ENCODE results near the gene GUCY2C. TPM values are rescaled to one million over a fixed set of nuclear protein-coding genes. Genes with fewer than 3 reads are reported as not detected.

GUCY2C gene
- polyA plus RNA-seq, 3 donors: 0.04 to 0.14 (median 0.10) TPM

DNA sequence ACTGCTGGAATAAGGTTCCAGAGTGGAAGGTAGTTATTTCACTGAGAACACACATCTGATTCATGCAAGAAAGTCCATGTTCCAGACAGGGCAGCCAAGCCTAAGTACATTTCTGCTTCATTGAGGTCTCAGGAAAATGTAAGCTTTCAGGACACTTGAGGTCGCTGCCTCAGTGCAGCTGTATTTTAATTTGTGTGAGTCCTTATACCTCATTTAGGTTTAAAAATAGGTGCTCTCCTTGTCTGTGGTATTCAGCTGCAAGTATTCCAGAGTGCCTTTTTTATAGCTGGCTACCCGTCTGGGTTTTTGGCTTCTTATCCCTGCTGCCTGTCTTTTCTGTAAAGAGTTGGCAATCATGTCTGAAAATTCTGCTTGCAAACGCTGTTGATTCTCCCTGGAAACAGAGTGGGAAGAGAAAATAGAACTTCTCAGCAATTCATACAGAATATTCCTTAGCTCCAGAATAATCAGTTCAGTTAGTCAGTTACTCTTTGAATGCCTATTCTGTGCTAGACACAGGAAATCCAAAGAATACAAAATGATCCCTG is 83.4 kb downstream of the GUCY2C start:
- Mint-ChIP-seq H3K36me3 (peaks cover 23 to 31% of the 10 kb centered on the region in 2 donors), H3K27ac (peak overlapping the region; percentile 85 to 98 (median 93)), H3K9me3 (peaks cover 22 to 48% (median 35%) of the 10 kb centered on the region in 7 donors), H3K27me3 (ENCODE audit: low read depth in 3 of 3) (peaks cover 0 to 6% (median 0%) of the 10 kb centered on the region in 3 donors), H3K4me3 (no peak overlapping the region), H3K4me1 (peaks cover 53% of the 10 kb centered on the region)
- Histone ChIP-seq H3K9ac (ENCODE audit: insufficient read depth, low read length, poor library complexity, severe bottlenecking) (no peak overlapping the region), H3K4me2 (replicated peaks; ENCODE audit: extremely low read depth, low read length, poor library complexity, severe bottlenecking) (peak overlapping the region; percentile 26), H3K4me1 (ENCODE audit: control insufficient read depth in 1 of 2, insufficient read depth in 2 of 2, low read length in 2 of 2) (peaks cover 41 to 59% of the 10 kb centered on the region in 2 donors), H3K79me2 (ENCODE audit: insufficient read depth, low read length) (peaks cover 19% of the 10 kb centered on the region), H3K36me3 (replicated peaks in 1 of 2; ENCODE audit: control insufficient read depth in 1 of 2, insufficient read depth in 2 of 2, low read length in 2 of 2) (peaks cover 0 to 11% of the 10 kb centered on the region in 2 donors), H2AFZ (ENCODE audit: insufficient read depth, low read depth, low read length, poor library complexity, severe bottlenecking) (no peak overlapping the region), H3K9me3 (replicated peaks in 1 of 2; ENCODE audit: control insufficient read depth in 1 of 2, insufficient read depth in 1 of 2, low read length in 2 of 2) (peaks cover 14 to 36% of the 10 kb centered on the region in 2 donors), H3K27ac (ENCODE audit: low read depth in 1 of 2, low read length in 2 of 2) (peak overlapping the region; percentile 53 to 80), H3K4me3 (replicated peaks in 1 of 3; ENCODE audit: low read depth in 2 of 3, low read length in 3 of 3) (peak overlapping the region in 1 of 3 experiments; percentile 26), H3K27me3 (ENCODE audit: control insufficient read depth in 2 of 2, insufficient read depth in 2 of 2, low read length in 2 of 2) (no peaks in the 10 kb centered on the region), H4K20me1 (ENCODE audit: insufficient read depth, low read length) (no peaks in the 10 kb centered on the region)
- TF ChIP-seq, protein P1, sequence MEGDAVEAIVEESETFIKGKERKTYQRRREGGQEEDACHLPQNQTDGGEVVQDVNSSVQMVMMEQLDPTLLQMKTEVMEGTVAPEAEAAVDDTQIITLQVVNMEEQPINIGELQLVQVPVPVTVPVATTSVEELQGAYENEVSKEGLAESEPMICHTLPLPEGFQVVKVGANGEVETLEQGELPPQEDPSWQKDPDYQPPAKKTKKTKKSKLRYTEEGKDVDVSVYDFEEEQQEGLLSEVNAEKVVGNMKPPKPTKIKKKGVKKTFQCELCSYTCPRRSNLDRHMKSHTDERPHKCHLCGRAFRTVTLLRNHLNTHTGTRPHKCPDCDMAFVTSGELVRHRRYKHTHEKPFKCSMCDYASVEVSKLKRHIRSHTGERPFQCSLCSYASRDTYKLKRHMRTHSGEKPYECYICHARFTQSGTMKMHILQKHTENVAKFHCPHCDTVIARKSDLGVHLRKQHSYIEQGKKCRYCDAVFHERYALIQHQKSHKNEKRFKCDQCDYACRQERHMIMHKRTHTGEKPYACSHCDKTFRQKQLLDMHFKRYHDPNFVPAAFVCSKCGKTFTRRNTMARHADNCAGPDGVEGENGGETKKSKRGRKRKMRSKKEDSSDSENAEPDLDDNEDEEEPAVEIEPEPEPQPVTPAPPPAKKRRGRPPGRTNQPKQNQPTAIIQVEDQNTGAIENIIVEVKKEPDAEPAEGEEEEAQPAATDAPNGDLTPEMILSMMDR (IDR thresholded peaks at IDR 0.05): no peak
- intact Hi-C loops (cut with micrococcal nuclease): loop anchor here (5.0 to 10.0 kb wide), 2 partner anchors 46 to 352 kb away; partner anchors contain the start of genes PLBD1 (in 2 of the 2) and ARHGDIB (in 1 of the 2)
- 100% methylated on average over 1 of the region's 3 CpGs for WGBS (ENCODE audit: insufficient coverage)
- no peak for DNase-seq

DNA sequence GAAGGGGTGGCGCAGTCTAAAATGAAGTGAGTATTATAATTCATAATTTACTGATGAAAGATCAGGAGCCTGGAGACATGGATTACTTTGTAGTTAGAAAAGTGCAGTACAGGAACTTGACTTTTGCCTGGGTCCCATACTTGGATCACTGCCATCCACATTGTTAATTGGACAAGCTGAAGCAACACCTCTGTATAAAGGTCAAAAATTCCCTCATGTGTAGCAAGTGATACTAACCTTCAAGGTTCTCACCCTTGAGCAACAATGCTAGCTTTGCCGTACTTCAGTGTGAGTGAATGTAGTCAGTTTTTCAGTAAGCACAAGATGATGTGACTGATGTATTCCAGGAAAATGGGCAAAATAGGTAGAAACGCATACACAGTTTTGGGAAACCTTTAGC is 84.1 kb downstream of the GUCY2C start:
- Histone ChIP-seq H3K79me2 (ENCODE audit: insufficient read depth, low read length) (peaks cover 19% of the 10 kb centered on the region), H2AFZ (ENCODE audit: insufficient read depth, low read depth, low read length, poor library complexity, severe bottlenecking) (no peak overlapping the region), H3K27me3 (ENCODE audit: control insufficient read depth in 2 of 2, insufficient read depth in 2 of 2, low read length in 2 of 2) (no peaks in the 10 kb centered on the region), H3K4me2 (replicated peaks; ENCODE audit: extremely low read depth, low read length, poor library complexity, severe bottlenecking) (no peak overlapping the region), H3K36me3 (replicated peaks in 1 of 2; ENCODE audit: control insufficient read depth in 1 of 2, insufficient read depth in 2 of 2, low read length in 2 of 2) (peaks cover 0 to 11% of the 10 kb centered on the region in 2 donors), H4K20me1 (ENCODE audit: insufficient read depth, low read length) (no peaks in the 10 kb centered on the region), H3K9me3 (replicated peaks in 1 of 2; ENCODE audit: control insufficient read depth in 1 of 2, insufficient read depth in 1 of 2, low read length in 2 of 2) (peaks cover 14 to 43% of the 10 kb centered on the region in 2 donors), H3K27ac (ENCODE audit: low read depth in 1 of 2, low read length in 2 of 2) (peak overlapping the region in 1 of 2 donors; percentile 68), H3K9ac (ENCODE audit: insufficient read depth, low read length, poor library complexity, severe bottlenecking) (no peak overlapping the region), H3K4me3 (replicated peaks in 1 of 3; ENCODE audit: low read depth in 2 of 3, low read length in 3 of 3) (peak overlapping the region in 1 of 3 experiments; percentile 28), H3K4me1 (ENCODE audit: control insufficient read depth in 1 of 2, insufficient read depth in 2 of 2, low read length in 2 of 2) (peaks cover 41 to 66% of the 10 kb centered on the region in 2 donors)
- Mint-ChIP-seq H3K4me3 (no peak overlapping the region), H3K27ac (peak overlapping the region in 1 of 7 donors; percentile 51), H3K9me3 (peaks cover 20 to 51% (median 39%) of the 10 kb centered on the region in 7 donors), H3K4me1 (peaks cover 58% of the 10 kb centered on the region), H3K27me3 (ENCODE audit: low read depth in 3 of 3) (peaks cover 0 to 6% (median 0%) of the 10 kb centered on the region in 3 donors), H3K36me3 (peaks cover 23 to 28% of the 10 kb centered on the region in 2 donors)
- TF ChIP-seq, protein P1 (IDR thresholded peaks at IDR 0.05): no peak
- WGBS (ENCODE audit: insufficient coverage): 100% methylated on average over 1 of the region's 3 CpGs
- no peak for DNase-seq
- intact Hi-C loops (cut with micrococcal nuclease): loop anchor here (5.0 to 10.0 kb wide), 2 partner anchors 45 to 353 kb away; partner anchors contain the start of genes PLBD1 (in 2 of the 2) and ARHGDIB (in 1 of the 2)
